Renal cortex interstitium (tissue), 11 donors: ENCODE measurements around the gene LIME1. TPM values are rescaled to one million over a fixed set of nuclear protein-coding genes. Genes with fewer than 3 reads are reported as not detected.

ENCODE experiments used
- DNase-seq, 11 donors: peaks; one replicate each; pipeline ENCODE4 v3.0.0-alpha.2; 2013; ENCODE audit warnings: low read depth in 9 of 11, low spot score in 4 of 11; ENCODE audit errors: extremely low read depth in 1 of 11
- polyA plus RNA-seq, 3 donors: library from polyadenylated mRNA; unstranded; fragments of 120-200 nt; gene quantifications; one replicate each; pipeline ENCODE4 v1.2.1, GENCODE V29; 2013; ENCODE audit not compliant: insufficient read length in 3 of 3

LIME1 gene
- polyA plus RNA-seq, 3 donors = 3.1 to 14.2 (median 10.7) TPM

DNA sequence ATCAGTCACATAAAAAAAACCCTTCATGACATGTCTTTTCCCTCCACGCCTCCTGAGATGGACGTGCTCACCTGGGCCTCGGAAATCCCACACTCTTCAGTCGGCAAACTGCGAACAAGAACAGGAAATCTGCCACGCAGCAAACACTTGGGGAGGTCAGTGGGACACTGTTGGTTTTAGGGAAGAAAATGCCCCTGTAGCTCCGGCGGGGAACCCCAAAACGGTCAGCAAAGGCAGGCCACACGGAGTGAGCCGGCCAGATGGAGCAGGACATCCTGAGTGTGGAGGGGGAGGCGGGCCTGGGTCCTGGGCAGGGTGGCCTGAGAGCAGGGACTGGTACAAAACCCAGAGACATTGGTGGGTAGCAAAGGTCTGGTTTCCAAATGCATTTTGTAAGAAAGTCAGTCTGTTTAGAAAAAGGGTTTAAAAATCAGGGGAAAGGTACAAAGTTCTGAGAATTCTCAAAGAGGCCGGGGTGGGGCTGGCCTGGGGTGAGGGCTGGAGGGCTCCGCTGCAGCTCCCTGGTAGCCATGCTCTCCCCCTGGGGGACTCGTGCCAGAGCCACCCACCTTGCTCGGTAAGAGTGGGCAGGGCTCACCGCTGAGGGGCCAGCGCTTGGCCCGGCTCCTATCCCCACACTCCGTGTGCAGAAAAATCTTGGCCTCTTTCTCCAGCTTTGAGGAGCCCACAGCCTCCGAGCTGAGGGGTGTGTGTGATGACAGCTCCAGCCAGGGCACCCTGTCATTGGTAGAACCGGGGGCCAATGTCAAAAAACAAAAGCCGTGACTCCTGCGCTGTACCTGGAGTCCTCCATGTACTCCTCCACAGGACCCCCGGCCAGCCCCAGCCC is 8.3 kb downstream of the LIME1 start:
- DNase-seq = no peak

DNA sequence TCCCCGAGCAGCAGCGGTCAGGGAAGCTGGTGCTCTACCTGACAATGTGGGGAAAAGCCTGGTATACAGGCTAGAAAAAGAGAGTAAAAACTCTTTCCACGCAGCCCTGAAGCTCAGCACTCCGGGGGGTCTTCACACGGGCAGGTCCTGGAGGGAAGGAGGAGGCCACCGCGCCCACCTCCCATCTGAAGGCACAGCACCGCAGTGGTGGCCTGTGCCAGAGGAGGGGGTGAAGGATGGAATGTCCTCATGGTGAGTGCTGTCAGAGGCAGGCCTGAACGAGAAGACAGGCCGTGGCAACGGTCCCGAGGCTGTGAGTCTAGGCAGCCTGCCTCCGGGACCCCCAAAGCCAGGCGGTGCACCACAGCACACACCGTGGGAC is 9.0 kb downstream of the LIME1 start:
- DNase-seq = no peak

DNA sequence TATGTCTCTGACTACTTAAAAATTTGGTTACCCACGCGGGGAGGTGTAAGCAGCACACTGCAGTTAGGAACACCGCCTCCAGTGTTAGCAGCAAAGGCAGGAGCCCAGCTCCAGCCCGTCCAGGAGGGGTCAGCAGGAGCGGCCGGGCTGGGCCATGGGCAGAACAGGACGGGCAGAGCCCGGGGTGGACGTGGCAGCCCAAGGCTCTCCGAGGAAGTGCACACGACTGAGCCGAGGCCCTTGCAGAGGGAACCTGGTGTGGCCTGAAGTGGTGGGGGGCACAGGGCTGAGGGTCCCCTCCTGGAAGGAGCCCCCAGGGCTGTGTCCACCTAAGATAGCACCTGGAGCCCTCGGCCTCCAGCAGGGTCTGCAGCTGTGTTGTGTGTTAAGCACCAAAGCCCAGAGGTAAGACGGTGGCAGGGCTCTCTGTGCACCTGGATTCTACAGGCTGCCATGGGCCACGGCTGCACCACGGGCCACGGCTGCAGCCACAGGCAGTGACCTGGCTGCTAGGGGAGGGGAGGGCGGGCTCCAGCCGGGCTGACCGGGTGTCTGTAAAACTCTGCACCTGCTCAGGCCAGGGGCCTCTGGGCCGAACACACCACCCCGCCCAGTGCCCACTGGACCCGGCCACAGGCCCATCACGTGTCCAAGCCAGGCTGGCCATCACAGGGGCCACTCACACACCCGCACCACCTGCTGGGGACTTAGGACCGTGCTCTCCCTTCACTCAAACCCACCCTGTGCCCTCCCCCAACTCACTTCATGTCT is 9.7 kb downstream of the LIME1 start:
- no peak for DNase-seq

DNA sequence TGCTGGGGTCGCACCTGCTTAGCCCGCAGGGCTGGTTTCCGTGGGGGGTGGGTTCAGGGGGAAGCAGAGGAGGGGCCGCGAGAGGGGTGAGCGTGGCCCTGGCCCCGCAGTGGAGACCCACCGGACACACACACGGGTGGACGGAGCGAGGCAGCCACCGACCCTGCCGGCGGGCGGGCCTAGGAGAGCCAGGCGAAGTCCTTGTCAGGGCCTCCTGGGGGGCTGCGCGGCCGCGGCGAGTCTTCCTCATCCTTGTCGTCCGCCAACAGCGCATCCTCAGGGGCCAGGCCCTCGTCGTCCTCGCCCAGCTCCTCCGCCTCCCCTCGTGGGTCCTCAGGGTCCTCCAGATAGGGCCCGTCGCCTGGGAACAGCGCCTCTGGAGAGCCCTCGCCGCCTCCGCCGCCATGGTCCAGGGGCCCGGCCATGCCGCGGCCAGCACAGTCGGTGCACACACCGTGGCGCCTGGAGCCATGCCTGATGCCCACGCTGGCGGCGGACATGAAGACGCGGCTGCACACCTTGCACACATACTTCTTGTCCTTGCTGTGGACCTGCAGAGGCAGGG is 10.4 kb downstream of the LIME1 start:
- DNase-seq = no peak

DNA sequence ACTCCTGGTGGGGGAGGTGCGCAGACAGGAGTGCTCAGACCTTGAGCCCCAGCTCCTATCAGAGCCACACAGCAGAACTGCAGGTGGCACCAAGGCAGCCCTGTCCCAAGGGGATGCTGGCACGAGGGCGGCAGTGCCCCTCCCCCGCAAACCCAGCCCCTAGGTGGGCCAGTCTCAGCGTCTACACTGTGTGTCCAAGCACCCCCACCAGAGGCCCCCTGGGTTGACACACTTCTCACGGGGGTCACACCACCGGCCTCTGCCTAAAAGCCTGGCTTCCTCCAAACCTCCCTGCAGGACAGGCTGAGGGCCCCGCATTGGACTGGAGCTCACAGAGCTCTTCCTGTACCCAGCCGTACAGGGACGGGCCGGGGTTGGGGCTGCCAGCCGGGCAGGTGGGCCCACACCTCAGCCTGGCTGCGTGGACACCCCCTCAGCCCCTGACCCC is 11.2 kb downstream of the LIME1 start:
- DNase-seq = no peak

DNA sequence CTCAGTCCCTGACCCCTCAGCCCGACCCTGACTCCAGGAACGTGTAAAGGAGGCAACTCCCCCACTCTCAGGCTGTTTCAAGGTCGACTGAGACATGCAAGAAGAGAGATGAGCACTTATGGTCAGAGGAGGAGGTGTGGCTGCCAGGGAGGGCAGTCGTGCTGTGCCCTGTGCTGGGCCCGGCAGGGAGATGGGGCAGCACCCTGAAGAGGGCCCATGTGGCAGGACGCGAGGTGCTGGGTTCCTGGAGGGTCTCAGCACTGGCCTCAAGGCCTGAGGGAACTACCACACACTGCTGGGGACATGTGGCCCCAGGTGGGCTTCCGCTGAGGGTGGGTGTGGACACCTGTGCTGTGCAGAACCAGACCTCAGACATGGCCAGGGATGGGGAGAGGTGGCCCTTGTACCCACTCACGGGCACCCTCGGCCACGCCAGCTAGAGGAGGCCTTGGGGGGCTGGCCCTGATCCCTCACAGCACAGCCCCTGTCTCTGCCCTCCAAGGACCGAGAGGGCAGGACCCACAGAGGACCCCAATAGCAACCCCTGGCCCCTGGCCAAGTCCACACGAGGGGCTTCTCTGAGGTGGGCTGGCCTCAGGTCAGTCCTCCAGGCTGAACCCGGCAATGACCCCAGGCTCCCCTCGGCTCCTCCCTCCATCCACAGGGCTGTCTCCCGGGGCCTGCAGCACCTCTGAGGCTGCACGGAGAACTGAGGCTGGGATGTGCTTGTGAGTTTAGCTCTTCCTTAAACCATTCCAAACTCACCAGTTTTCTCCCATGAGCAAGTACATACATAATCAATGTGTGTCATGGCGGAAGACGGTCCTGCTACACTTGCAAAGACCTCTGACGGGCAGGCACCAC is 11.8 kb downstream of the LIME1 start:
- no peak for DNase-seq

DNA sequence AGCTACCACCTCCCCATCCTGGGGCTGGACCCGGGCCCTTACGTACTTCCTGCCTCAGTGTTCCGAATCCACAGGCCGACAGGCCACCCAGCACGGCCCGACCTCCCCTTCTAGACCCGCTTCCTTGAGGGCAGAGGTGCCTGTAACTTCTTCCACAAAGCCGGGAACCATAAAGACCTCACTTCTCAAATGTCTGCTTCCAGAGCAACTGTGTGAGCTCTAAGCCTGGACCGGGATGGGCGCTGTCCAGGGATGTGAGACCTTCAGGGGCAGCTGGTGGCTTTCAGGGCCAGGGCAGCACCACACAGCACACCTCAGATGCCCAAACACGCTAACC is 12.4 kb downstream of the LIME1 start:
- no peak for DNase-seq

DNA sequence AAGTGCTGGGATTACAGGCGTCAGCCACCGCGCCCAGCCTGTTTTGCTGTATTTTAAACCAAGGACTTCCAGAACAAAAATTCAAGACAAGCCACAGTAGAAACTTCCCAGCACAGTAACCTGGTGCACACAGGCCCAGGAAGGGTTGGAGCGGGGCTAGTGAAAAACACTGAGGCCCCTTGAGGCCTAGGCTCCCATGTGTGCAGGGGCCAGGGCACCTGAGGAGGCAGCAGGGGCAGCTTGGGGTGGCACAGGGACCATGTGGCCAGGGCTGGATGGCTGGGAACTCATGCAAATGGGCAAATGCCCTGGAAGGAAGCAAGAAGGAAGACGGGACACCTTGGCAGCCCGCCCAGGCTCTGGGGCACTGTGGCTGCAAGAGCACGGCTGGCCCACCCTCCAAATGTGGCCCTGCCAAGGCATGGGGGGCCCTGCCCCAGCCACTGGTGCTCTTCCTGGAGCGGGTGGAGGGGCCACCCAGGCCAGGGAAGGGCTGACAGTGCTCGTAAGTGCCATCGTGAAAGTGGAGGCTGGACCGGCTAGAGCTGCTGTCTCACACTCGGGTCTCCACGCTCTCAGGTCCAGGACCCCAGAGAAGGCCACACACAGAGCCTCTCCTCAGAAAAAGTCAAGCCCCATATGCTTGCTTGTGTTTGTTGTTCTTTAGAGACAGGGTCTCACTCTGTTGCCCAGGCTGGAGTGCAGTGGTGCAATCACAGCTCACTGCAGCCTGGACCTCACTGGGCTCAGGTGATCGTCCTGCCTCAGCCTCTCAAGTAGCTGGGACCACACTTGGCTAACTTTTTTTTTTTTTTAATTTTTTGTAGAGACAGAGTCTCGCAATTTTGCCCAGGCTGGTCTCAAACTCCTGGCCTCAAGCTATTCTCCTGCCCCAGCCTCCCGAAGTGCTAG is 13.4 kb downstream of the LIME1 start:
- DNase-seq = no peak

DNA sequence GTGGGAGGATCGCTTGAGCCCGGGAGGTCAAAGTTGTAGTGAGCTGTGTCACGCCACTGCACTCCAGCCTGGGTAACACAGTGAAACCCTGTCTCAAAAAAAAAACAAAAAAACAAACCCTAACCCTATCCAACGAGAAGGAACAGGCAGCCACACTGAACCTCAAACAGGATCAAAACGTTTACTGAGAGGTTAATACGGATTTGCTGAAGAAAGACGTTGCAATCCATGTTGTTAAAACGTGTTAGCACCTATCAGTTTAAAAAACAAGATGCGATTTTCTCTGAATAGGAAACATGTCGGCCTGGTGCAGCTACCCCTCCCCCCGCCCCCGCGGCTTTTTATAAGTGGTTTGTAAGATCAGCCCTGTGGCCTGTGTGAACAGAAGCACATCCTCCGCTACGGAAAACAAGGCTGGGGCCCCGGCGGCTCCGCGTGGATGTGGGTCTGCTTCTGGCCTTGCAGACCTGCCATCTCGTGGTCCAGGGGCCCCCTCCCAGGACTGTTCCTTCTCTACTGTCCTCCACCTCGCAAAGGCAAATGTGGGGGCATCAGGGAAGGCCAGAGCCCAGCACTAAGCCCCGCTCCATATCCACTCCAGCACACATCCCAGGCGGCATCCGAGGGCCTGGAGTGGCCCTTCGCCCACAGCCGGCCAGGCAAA is 14.5 kb downstream of the LIME1 start:
- no peak for DNase-seq

DNA sequence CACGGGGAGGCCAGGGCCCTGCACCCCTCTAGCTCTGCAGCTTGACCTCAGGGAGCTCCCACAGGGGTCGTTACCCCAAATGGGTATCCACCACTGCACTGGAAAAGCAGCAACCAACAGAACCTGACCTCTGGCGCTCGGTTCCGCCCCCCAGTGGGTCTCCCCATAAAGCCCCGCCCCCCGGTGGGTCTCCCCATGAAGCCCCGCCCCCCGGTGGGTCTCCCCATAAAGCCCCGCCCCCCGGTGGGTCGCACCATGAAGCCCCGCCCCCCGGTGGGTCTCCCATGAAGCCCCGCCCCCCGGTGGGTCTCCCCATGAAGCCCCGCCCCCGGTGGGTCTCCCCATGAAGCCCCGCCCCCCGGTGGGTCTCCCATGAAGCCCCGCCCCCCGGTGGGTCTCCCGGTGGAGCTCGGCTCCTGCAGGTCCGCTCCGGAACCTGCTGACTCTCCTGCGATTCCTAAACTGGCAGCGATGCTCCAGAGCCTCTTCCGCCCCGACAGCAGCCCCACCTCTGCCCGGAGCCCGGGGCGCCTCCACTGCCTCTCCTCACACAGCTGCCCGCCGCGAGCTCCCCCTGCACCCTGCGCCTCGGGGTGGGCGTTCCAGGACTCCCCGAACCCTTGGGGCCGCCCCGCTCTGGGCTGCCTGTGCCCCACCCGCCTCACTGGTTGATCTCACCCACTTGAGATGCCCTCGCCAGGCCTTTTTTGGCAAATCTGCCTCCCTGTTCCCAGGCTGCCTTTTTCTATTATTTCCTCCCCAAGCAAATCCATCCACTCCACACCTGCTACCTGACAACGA is 15.2 kb downstream of the LIME1 start:
- no peak for DNase-seq

DNA sequence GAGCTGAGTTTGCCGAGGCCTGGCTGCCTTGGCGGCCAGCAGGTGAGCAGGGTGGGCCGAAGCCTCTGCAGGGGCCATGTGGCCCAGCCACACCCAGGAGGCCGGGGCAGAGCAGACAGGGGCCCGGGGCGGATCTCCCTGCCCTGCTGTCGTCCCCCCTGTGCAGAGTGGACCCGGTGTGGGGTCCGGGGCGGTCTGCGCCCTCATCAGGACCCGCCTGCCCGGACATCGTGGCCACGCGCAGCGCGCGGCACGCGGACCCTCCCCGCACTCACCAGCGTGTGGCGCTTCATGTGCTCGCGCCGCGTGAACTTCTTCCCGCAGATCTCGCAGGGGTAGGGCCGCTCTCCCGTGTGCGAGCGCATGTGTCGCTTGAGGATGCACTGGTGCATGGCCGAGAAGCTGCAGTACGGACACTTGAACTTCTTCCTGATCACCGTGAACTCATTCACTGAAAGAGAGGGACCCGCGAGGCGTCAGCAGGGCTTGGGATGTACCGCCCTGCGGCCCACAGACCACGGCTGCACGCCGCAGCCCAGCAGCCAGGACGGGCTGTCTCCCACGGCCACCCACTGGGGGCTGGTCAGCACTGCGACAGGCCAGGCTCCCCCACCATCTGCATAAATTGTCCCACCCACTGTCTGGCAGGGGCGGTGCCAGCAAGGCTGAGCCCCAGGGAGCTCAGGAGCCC is 16.1 kb downstream of the LIME1 start:
- DNase-seq = no peak

DNA sequence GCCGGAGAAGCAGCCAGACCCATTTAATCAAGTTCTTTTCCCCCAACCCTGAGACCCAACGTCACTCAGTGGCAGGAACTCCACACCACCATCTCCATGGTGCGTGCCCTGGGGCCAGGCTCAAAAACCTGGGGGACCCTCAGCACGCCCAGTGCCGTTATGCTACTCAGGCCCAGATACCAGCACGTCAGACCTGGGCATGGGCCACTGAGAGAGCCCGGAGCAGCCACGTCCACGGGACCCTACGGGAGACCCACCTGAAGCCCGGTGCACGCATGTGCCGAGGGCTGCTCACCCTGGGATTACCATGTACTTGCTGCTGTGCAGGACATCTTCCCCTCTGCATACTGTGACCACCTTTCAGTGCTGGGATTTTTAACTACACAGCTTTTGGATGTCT is 16.9 kb downstream of the LIME1 start:
- no peak for DNase-seq

DNA sequence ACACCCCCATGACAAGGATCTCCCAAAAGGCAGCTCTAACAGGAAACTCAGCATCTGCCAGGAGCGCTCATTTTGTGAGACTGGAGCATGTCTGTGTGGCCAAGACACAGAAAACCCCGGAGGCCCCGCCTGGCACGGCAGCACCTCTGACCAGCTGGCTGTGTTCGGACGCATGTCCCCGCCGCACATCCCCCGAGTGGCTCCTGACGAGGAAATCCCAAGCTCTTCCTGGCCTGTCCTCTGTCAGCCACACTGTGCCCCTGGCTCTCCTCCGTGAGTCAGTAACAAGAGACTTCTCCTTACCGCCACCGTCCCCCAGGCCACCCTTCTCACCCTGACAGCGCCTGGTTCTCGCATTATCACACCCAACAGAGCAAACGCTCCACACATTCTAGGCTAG is 17.5 kb downstream of the LIME1 start:
- DNase-seq = no peak

DNA sequence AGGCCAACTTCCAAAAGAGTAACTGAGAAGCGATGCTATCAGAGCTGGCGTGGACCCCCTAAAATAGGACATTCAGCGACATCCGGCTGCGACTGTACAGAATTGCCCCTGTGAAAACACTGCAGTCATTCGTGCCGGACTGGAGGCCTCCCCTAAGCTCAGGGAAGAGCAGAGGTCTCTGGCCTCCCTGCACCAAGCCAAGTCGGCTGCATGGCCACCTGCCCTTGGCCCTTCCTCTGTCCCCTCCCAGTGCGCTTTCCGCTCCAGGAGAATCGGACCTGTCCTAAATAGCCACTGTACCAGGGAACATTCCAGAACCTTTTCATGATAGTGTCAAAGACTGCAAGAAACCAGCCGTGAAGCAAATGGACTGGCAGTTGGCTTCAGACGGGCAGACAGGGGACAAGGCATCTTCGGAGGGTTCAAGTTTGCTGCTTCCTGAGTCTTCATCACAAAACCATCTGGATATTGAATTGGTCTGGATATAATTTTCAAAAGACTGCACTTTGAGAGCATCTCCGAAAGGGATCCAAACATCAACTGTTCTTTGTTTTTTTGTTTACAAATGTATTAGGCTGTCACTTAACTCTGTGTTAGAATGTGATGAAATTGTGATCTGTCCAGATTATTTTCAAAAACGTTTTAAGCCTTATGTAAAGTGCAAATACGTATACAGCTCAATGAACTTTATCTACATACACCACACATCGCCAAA is 19.6 kb downstream of the LIME1 start:
- DNase-seq = no peak

DNA sequence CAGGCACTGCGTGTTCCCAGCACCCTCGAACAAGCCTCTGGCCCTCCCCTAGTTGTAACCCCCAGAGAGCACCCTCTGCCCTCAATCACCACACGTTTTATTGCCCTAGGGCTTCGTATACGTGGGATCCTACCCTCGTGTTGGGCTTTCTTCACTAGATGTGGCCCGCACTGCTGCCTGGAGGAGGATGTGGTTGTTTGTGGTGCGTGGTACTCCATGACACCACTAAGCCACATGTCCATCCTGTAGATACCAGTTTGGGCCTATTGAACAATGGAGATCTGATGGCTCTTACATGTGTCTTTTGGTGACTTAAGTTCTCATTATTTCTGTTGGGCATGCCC is 20.2 kb downstream of the LIME1 start:
- no peak for DNase-seq

DNA sequence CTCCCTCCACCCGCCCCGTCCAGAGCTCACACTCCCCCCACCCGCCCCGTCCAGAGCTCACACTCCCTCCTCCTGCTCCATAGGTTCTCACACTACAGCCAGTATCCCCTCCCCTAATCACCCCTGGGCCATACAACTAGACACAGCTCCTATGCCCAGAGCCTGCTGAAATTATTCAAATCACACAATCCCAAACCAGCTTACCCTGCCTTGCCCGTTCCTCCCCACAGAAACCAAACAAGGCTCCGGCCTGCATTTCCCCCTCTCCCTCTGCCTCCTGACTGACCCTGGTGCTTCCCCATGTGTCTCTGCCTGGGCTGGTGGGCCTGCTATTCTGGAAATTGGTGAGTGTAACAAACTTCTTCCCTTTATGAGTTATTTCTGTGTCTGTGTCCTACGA is 21.7 kb downstream of the LIME1 start:
- DNase-seq = no peak
